K562 (cell line): ENCODE data around the gene NCOA1. TPM values are rescaled to one million over a fixed set of nuclear protein-coding genes. Genes with fewer than 3 reads are reported as not detected.

ENCODE experiments used
- ATAC-seq: fragments of 200-7000 bp; cut with Tn5 transposase; 3 replicates; pipeline ENCODE4 v1.9.1; 2020; ENCODE audit warnings: moderate library complexity
- BruUV-seq: library from RNA; stranded (reverse); fragments of 400-500 nt; replicated peaks from 2 replicates; lab custom pipeline; 2021; lab: Mats Ljungman, UMichigan
- CTCF ChIA-PET: fragments of 300-600 bp; formaldehyde crosslinking; extraction: SDS; loops from one replicate; lab custom pipeline; 2021; ENCODE audit warnings: low intra/inter-chr PET ratio; lab: Yijun Ruan, JAX
- POLR2A ChIA-PET: fragments of 300-600, 350-650 bp; sonication (Branson Sonifier 250); formaldehyde crosslinking; extraction: SDS; loops from one replicate; lab custom pipeline; 2021; ENCODE audit warnings: antibody characterized with exemption, inconsistent platforms; lab: Yijun Ruan, JAX
- DNase-seq, 4 experiments: peaks; one replicate each; pipeline versions ENCODE4 v3.0.0 to v3.0.0-alpha.2; 2011 to 2018; ENCODE audit warnings: low spot score in 3 of 4, mixed read lengths in 3 of 4; ENCODE audit errors: extremely low read depth in 1 of 4
- FAIRE-seq: peaks from 2 replicates; lab custom pipeline; 2011; peaks lifted over from hg19 to GRCh38; lab: Jason Lieb, UNC
- H2AFZ ChIP-seq: 2 replicates; pipeline ENCODE4 v1.6.0; 2011; ENCODE audit warnings: low read depth, low read length, control low read depth, inconsistent platforms
- H3K27ac ChIP-seq: fragments of 200-600 bp; 3 replicates; pipeline ENCODE4 v1.8.0; 2011; ENCODE audit warnings: low read depth, mild to moderate bottlenecking, control low read depth, inconsistent platforms, low read length, moderate library complexity, mixed read lengths; ENCODE audit errors: extremely low read depth
- H3K27me3 ChIP-seq, 2 experiments: fragments of 300-600 bp in 1 of 2; 2 replicates in 1 of 2; 3 replicates in 1 of 2; pipeline versions ENCODE4 v1.6.0 to v1.8.0; 2011; ENCODE audit warnings: inconsistent platforms in 2 of 2, low read length in 2 of 2, mild to moderate bottlenecking in 1 of 2, mixed read lengths in 1 of 2, moderate library complexity in 1 of 2; ENCODE audit not compliant: control insufficient read depth in 2 of 2, insufficient read depth in 2 of 2
- H3K36me3 ChIP-seq: fragments of 300-600 bp; 3 replicates; pipeline ENCODE4 v1.8.0; 2011; ENCODE audit warnings: mild to moderate bottlenecking, low read length, inconsistent platforms; ENCODE audit not compliant: control insufficient read depth, insufficient read depth
- H3K4me1 ChIP-seq, 2 experiments: fragments of 200-600 bp in 1 of 2; replicated peaks in 1 of 2; 2 replicates in 1 of 2; 3 replicates in 1 of 2; pipeline versions ENCODE4 v1.5.1 to v1.8.0; 2011; ENCODE audit warnings: inconsistent platforms in 2 of 2, low read length in 2 of 2, mild to moderate bottlenecking in 1 of 2, mixed read lengths in 1 of 2, moderate library complexity in 1 of 2; ENCODE audit not compliant: control insufficient read depth in 2 of 2, insufficient read depth in 2 of 2
- H3K4me2 ChIP-seq: 2 replicates; pipeline ENCODE4 v1.6.1; 2011; ENCODE audit warnings: low read length, control low read depth, inconsistent platforms, mixed read lengths; ENCODE audit not compliant: insufficient read depth
- H3K4me3 ChIP-seq: fragments of 200-600 bp; sonication (generic), shearing (Covaris generic); 2 replicates; pipeline ENCODE4 v1.5.1; 2016; ENCODE audit warnings: control low read depth, inconsistent platforms
- H3K79me2 ChIP-seq: fragments of 200-600 bp; 3 replicates; pipeline ENCODE4 v1.8.0; 2011; ENCODE audit warnings: low read length, inconsistent platforms; ENCODE audit not compliant: control insufficient read depth, insufficient read depth
- H3K9ac ChIP-seq, 2 experiments: 2 replicates each; pipeline versions ENCODE4 v1.6.0 to v1.6.1; 2011; ENCODE audit warnings: low read depth in 2 of 2, low read length in 2 of 2, control low read depth in 1 of 2, inconsistent platforms in 1 of 2, mild to moderate bottlenecking in 1 of 2, mixed read lengths in 1 of 2; ENCODE audit not compliant: insufficient read depth in 1 of 2
- H3K9me1 ChIP-seq: one replicate; pipeline ENCODE4 v1.6.0; 2011; ENCODE audit warnings: inconsistent platforms, mild to moderate bottlenecking, low read length, moderate library complexity; ENCODE audit not compliant: control insufficient read depth, insufficient read depth
- H3K9me3 ChIP-seq: replicated peaks from 2 replicates; pipeline ENCODE4 v1.5.1; 2011; ENCODE audit warnings: low read depth, low read length, inconsistent platforms; ENCODE audit not compliant: control insufficient read depth, insufficient read depth
- H4K20me1 ChIP-seq: replicated peaks from 2 replicates; pipeline ENCODE4 v1.6.1; 2011; ENCODE audit warnings: low read length, inconsistent platforms, mixed read lengths; ENCODE audit not compliant: control insufficient read depth, insufficient read depth
- ADNP ChIP-seq: fragments of 200-800 bp; sonication (Bioruptor generic); IDR thresholded peaks from 2 replicates; pipeline ENCODE4 v1.6.1; 2016; ENCODE audit warnings: missing genetic modification characterization, missing compliant biosample characterization
- CREB1 ChIP-seq, 2 experiments: sonication (generic) in 1 of 2; formaldehyde crosslinking in 1 of 2; IDR thresholded peaks; 2 replicates each; pipeline versions ENCODE4 v1.6.1 to v1.8.0; 2012 to 2022; ENCODE audit warnings: inconsistent platforms in 1 of 2, mild to moderate bottlenecking in 1 of 2, missing genetic modification reagents in 1 of 2, moderate library complexity in 1 of 2
- DPF2 ChIP-seq: fragments of 450-650 bp; IDR thresholded peaks from 2 replicates; pipeline ENCODE4 v1.6.1; 2016
- E2F5 ChIP-seq: sonication (generic); formaldehyde crosslinking; IDR thresholded peaks from 2 replicates; pipeline ENCODE4 v1.8.0; 2022; ENCODE audit warnings: mild to moderate bottlenecking, missing genetic modification reagents
- HNRNPK ChIP-seq: fragments of 200-400 bp; formaldehyde crosslinking; IDR thresholded peaks from one replicate; pipeline ENCODE4 v1.6.1; 2018; ENCODE audit warnings: mild to moderate bottlenecking, low read depth, low read length; ENCODE audit not compliant: poor library complexity, severe bottlenecking
- ILK ChIP-seq: fragments of 450-650 bp; IDR thresholded peaks from 2 replicates; pipeline ENCODE4 v1.6.1; 2016; ENCODE audit warnings: missing genetic modification characterization, low read depth, mild to moderate bottlenecking, missing compliant biosample characterization, moderate library complexity, borderline replicate concordance
- NCOA4 ChIP-seq: fragments of 450-650 bp; IDR thresholded peaks from 2 replicates; pipeline ENCODE4 v1.6.1; 2018; ENCODE audit warnings: mild to moderate bottlenecking; ENCODE audit not compliant: partially characterized antibody
- RB1 ChIP-seq: fragments of 450-650 bp; IDR thresholded peaks from 2 replicates; pipeline ENCODE4 v1.6.1; 2017; ENCODE audit warnings: low read depth, mild to moderate bottlenecking
- RBM14 ChIP-seq: fragments of 200-400 bp; formaldehyde crosslinking; IDR thresholded peaks from 2 replicates; pipeline ENCODE4 v1.6.1; 2018; ENCODE audit warnings: low read depth, mild to moderate bottlenecking, low read length, moderate library complexity, borderline replicate concordance; ENCODE audit not compliant: insufficient read depth
- SMARCA5 ChIP-seq: fragments of 450-650 bp; IDR thresholded peaks from 2 replicates; pipeline ENCODE4 v1.6.1; 2016
- ZBTB40 ChIP-seq, 2 experiments: fragments of 450-650 bp in 1 of 2; sonication (generic) in 1 of 2; formaldehyde crosslinking in 1 of 2; IDR thresholded peaks; 2 replicates each; pipeline versions ENCODE4 v1.7.1 to v1.9.0; 2016 to 2022; ENCODE audit warnings: inconsistent platforms in 1 of 2, mild to moderate bottlenecking in 1 of 2, missing genetic modification reagents in 1 of 2
- WGBS: fragments of 100-300 bp; shearing (Covaris generic); methylation state at CpG from one replicate; pipeline ENCODE4 v1.1.6; 2016; ENCODE audit warnings: low coverage, mixed read lengths; ENCODE audit not compliant: insufficient coverage; ENCODE audit errors: missing lambda C conversion rate; 5-methylcytosine and 5-hydroxymethylcytosine counted together
- in situ Hi-C: fragments of 300-500 bp; cut with MboI; formaldehyde crosslinking; loops from 4 replicates; pipeline ENCODE4 v1.15.0; 2018; ENCODE audit warnings: inconsistent platforms, mixed read lengths
- intact Hi-C: fragments of 100-400 bp; cut with micrococcal nuclease; formaldehyde crosslinking; loops from 2 replicates; pipeline ENCODE4 v1.14.2; 2022
- polyA plus RNA-seq, 8 experiments: library from polyadenylated mRNA; depleted of rRNA in 4 of 8; stranded (reverse) in 5 of 8; unstranded in 3 of 8; fragments of >200 nt; fragmentation: Nextera tagmentation in 2 of 8; fragmentation: Illumina TruSeq in 1 of 8; extraction: Ambion mirVana in 2 of 8; extraction: Trizol in 1 of 8; gene quantifications; 2 replicates each; pipeline versions ENCODE4 v1.2.1 to v1.2.3, GENCODE V29; 2011 to 2014; ENCODE audit warnings: inconsistent platforms in 1 of 8, missing spikeins in 1 of 8
- total RNA-seq, 7 experiments: library from RNA; depleted of rRNA in 6 of 7; stranded (reverse); fragments of >200 nt in 6 of 7; fragmentation: Illumina TruSeq in 2 of 7; extraction: Trizol in 2 of 7; gene quantifications; 2 replicates each; pipeline versions ENCODE4 v1.2.1 to v1.2.3, GENCODE V29; 2011 to 2021; ENCODE audit warnings: low replicate concordance in 1 of 7

NCOA1 gene
- total and polyA plus RNA-seq, 9 of the 15 experiments (the other 6 are each of a cell fraction or from before 2014, with no cell fraction given): 4.9 to 25.7 (median 17.0) TPM

GRCh38 chr2:24792542-24792873, 301.5 kb downstream of the NCOA1 start:
- Histone ChIP-seq H3K27me3 (no peaks in the 10 kb centered on the region), H3K9me3 (no peaks in the 10 kb centered on the region), H3K4me3 (peak overlapping the region; percentile 87), H3K9ac (peak overlapping the region; percentile 98 to 100), H3K4me1 (peaks cover 9 to 30% of the 10 kb centered on the region in 2 experiments; a peak in 4 of 5 replicates), H3K27ac (peak overlapping the region; percentile 99), H3K79me2 (peaks cover 58% of the 10 kb centered on the region), H4K20me1 (peaks cover 5% of the 10 kb centered on the region; the same call in 1 of the 2 replicates), H3K9me1 (no peaks in the 10 kb centered on the region), H2AFZ (peak overlapping the region; percentile 100), H3K36me3 (peaks cover 44% of the 10 kb centered on the region; the same call in 2 of the 3 replicates), H3K4me2 (peak overlapping the region; percentile 95)
- BruUV-seq: TSS peak; percentile 79
- FAIRE-seq (no peak), DNase-seq (no peak), ATAC-seq (no peak)
- ChIA-PET CTCF (interaction anchor here (1.0 to 1.5 kb wide), 2 partner anchors 35 to 382 kb away, joined by 3 to 6 read pairs; no protein-coding TSS in a partner anchor), POLR2A (interaction anchor here (0.6 to 3.1 kb wide), 15 partner anchors 13 to 366 kb away, joined by 3 to 10 read pairs (median 3); no protein-coding TSS in a partner anchor)
- WGBS: 2% methylated on average over 6 of the region's 6 CpGs
- in situ Hi-C loops: loop anchor here (25.0 kb wide), 1 partner anchor 380 kb away; no protein-coding TSS in a partner anchor
- intact Hi-C loops: loop anchor here (1.0 to 2.0 kb wide), 2 partner anchors 35 to 302 kb away; partner anchors contain the start of gene NCOA1
- TF ChIP-seq CREB1 (IDR thresholded peaks at IDR 0.05) (no peak), CREB1 (CRISPR knock-in tag; IDR thresholded peaks at IDR 0.05) (no peak), E2F5 (CRISPR knock-in tag) (no peak), ZBTB40 (IDR thresholded peaks at IDR 0.05) (peak; percentile 36; the same call in 1 of the 2 replicates), ZBTB40 (CRISPR knock-in tag; IDR thresholded peaks at IDR 0.05) (no peak), ADNP (tag) (0 out of 2 replicates have a peak, but pooled peaks have one; percentile 33), ILK (tag) (no peak), RBM14 (no peak), RB1 (no peak), DPF2 (no peak), SMARCA5 (0 out of 2 replicates have a peak, but pooled peaks have one; percentile 9), HNRNPK (no peak), NCOA4 (no peak)
